ENCODE measurements around the gene NLGN4X.
"Not testable (repeated sequence)": the region's sequence is repeated elsewhere in the genome, so short reads cannot be mapped to it uniquely, and the experiment has no call there.

NLGN4X gene

DNA sequence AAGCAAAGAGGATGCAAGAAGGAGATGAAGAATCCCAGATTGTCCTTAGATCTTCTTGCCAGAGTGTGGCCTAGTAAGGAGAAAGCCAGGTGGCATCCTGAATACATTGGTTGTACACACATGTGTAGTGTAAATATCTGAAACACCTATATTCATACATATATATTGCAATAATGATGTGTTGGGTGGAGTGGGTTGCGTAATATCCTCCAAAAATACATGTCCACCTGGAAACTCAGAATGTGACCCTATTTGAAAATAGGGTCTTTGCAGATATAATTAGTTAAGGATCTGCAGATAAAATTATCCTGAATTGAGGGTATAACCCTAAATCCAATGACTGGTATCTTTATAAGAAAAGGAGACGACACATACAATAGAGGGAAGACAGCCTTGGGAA, 216.3 kb downstream of the NLGN4X start:
- DNase-seq (ENCODE audit: low read depth, low spot score), result no peak

DNA sequence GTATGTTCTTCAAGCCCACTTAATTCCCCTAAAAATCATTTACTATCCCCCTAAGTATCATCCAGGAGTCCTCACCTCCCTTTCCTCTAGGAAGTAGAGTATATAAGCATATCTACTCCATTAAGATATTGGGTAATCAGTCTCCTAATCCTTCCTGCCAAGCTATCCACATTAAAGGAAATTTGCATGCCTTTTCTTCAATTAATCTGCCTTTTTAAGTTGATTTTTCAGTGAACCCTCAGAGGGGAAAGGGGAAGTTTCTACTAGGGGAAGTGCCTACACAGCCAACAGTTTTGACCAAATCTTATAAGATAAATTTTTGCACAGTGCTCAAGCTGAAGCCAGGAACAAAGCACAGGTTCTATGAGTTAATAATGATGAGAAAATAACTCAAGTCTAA, 222.8 kb downstream of the NLGN4X start:
- no peak for DNase-seq (ENCODE audit: low read depth, low spot score)

DNA sequence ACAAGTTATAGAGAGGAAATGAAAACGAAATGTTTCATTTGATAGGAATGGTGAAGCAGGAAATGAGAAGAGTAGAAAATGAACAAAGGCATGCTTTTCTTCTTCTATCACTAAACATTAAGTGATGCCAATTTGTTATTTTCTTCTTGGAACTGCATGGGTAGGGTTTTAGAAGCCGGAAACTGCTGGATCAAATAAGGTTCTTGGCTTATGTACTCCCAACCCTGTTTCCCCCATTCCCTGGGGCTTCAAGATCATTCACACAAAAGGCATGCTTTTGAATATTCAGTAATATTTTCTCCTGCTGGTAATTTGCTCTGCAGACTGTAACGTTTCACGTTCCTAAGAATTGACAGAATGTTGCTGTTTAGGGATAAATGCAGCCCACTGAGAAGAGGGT, 224.1 kb downstream of the NLGN4X start:
- no peak for DNase-seq (ENCODE audit: low read depth, low spot score)

GRCh38 chrX:6002056-6002455, 226.6 kb downstream of the NLGN4X start:
- no peak for DNase-seq (ENCODE audit: low read depth, low spot score)

DNA sequence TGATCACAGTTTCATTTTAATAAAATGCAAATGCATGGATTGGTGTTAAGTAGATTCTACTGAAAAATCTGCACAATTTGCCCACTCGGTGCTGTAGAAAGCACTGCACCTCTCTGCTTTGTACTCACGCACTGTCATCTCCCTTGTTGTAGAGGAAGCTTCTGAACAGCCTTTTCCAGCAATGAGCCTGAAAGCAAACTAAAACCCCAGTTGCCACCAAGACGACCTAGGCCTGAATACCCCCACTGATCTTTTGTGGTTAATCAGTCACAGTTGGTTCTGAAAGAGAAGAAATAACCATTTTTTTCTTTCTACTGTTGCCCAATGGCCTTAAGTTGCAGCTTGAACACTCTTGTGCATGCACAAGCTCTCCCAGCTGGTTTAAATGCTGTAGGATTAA, 229.8 kb downstream of the NLGN4X start:
- DNase-seq (ENCODE audit: low read depth, low spot score), result no peak

DNA sequence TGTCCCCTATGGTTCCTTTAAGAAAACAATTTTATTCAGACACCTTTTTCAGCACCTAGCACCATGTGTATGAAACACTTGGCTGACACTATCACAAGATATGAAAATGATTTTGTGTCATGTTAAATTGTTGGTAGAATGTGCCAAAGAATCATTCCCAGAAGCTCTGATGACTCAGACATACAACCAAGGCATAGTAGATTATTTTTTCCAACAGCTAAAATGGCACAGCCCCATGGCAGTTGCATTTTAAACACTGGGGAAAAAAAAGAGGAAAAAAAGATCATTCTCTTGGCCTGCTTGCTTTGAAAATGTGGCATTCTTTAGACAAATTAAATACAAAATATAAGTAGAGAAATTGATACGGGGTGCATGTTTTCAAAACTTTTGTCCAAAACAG, 230.2 kb downstream of the NLGN4X start:
- no peak for DNase-seq (ENCODE audit: low read depth, low spot score)

GRCh38 chrX:5991393-5991792, 237.3 kb downstream of the NLGN4X start:
- no peak for DNase-seq (ENCODE audit: low read depth, low spot score)

DNA sequence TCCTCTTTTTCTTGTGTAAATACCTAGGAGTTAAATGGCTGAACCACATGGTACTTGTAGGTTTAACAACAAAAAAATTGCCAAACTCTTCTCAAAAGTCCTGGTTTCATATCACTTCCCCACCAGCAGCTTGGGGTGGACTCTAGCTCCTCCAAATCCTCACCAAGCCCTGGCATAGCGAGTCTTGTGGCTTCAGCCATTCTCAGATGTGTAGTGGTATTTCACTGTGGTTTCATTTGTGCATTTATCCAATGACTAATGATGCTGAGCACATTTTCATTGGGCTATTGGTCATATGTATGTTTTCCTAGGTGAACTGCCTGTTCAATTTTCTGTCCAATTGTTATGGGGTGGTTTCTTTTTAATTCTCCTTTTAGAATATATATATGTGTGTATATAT, 249.3 kb downstream of the NLGN4X start:
- DNase-seq (ENCODE audit: low read depth, low spot score), result no peak

- DNase-seq (ENCODE audit: low read depth, low spot score), result no peak
These were observed 252.3 kb downstream of the NLGN4X start for GRCh38 chrX:5976332-5976731.

DNA sequence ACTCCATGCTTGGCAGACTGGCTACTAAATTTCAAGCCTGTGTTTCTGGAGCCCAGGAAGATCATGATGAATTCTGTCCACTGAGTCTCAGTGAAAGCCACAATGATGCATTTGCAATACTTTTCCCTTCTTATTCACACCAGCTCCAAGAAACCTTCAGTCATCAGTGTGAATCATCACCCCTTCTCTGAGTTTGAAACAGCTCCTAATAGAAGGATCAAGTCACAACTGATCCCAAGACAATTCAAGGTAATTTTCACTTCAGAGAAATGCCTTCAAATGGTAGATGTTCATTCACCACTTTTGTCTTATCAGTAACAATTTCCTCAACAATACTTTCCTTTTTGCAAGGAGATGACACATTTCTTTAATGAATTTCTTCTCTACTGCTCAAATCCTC, 257.4 kb downstream of the NLGN4X start:
- no peak for DNase-seq (ENCODE audit: low read depth, low spot score)

GRCh38 chrX:5965406-5965805, 263.3 kb downstream of the NLGN4X start:
- DNase-seq (ENCODE audit: low read depth, low spot score), result no peak

DNA sequence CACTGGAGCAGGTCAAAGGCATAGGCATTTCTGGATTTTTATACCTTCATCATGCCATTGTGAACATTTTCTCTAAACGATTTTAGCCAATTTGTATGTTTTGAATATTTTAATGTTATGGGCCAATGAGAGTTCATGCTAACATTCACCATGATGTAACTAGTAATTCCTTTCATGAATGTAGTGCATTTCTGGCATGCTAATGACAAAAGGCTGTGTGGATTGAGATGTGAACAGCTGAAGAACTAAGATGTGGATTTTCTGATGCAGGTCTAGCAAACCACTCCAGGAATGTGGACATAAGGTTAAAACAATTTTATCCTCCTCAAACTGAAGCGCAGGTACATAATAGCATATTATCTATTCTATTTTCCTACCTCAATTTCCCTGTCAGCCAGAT, 269.4 kb downstream of the NLGN4X start:
- no peak for DNase-seq (ENCODE audit: low read depth, low spot score)

DNA sequence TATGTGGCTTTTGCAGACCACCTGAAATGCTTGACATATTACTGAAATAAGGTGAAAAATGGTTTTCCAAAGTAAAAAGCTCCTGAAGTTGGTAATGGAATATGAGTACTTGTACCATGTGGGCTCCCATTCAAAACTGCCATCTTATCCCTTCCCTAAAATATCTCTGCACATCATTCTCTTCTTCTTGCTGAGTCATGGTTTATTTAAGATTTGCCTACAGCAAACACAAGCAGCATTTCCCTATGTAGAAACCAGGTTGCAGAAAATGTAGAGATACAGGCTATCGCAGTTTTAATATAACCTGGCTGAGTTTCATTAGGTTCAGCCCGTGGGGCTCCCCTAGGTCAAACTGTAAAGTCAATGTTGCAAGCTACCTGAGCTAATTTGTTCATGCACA, 270.1 kb downstream of the NLGN4X start:
- no peak for DNase-seq (ENCODE audit: low read depth, low spot score)

DNA sequence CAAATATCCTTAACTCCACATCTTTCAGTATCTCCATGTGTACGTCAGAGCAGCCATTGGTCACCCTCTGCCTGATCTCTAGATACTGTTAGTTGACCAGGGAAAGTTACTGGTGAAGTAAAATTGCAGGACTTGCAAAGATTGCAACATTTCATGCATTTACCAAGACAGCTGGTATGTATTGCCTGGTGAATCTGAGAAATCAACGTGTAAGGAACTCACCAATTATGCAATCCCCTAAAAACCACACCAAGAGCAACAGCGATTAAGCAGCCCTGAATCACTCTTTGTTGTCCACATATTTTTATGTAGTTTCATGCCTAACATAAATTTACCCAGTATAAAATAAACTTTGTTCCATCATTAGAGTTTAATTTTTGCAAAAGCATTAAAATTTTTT, 271.2 kb downstream of the NLGN4X start:
- DNase-seq (ENCODE audit: low read depth, low spot score), result no peak

DNA sequence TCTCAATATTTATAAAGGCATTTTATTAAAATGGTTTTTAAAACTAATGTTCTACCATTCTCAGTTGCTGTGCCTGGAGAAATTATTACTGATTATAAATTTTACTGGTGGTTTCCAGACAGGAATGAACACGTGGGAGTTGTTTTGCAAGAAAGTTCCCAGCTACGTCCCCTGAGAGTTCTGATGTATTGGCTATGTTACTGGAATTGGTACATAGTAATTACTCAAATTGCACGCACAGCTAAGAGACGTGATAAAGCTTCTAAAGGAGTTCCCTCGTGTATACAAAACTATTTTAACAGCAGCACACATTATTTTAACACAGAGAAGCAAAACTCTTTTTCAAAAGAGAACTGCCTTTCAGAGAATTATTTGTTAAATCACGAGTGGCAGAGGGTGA, 292.2 kb downstream of the NLGN4X start:
- DNase-seq (ENCODE audit: low read depth, low spot score), result no peak

DNA sequence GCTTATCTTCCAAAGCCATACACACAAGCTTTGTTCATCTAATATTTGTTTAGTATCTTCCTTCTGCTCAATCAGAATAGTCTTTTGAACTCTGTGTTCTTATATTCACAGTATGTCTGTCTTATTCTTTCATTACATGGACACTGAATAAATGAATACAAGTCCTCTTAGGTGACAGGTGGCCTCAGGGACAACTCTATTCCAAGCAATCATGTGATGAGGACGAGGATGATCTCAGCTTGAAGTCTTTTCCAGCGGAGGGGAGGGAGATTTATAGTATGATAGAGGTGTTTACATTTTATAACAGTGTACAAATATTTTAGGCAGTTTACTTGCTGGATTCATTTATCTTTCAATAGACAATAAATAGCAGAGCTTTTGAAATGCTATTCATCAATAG, 300.4 kb downstream of the NLGN4X start:
- no peak for DNase-seq (ENCODE audit: low read depth, low spot score)

GRCh38 chrX:5916945-5917344, 311.7 kb downstream of the NLGN4X start:
- no peak for DNase-seq (ENCODE audit: low read depth, low spot score)

- DNase-seq (ENCODE audit: low read depth, low spot score), result no peak
These were observed 312.9 kb downstream of the NLGN4X start for GRCh38 chrX:5915783-5916182.

- no peak for DNase-seq (ENCODE audit: low read depth, low spot score)
These were observed 321.5 kb downstream of the NLGN4X start for GRCh38 chrX:5907207-5907606.

DNA sequence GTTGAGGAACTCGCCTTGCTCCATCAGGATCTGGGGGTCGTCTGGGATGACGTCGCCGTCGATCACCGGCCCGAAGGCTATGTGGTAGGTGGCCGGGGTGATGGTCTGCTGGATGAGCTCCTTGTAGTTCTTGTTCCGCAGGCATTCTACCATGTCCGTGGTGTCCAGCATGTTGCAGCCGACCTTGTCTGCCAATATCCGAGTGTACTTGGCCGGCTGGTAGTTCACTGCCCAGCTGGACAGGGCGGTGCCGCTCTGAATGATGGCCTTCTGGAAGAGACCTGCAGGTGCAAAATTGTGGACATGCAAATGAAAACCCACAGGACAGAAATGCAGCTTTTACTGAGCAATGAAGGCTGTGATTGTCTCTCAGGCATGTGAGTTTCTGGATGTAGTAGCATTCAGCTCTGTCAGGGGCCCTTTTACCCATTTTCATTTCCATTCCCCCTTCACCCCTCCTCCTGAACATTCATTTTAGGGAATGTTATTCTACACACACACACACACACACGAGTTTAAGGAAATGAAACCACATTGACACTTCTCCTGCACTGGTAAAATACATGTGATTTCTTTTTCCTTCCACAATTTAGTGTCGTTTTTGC, 325.0 kb downstream of the NLGN4X start:
- not testable (repeated sequence) for DNase-seq (ENCODE audit: low read depth, low spot score)

GRCh38 chrX:5898463-5898862, 330.2 kb downstream of the NLGN4X start:
- no peak for DNase-seq (ENCODE audit: low read depth, low spot score)

- no peak for DNase-seq (ENCODE audit: low read depth, low spot score)
These were observed 337.3 kb downstream of the NLGN4X start for GRCh38 chrX:5891378-5891777.

GRCh38 chrX:5876984-5877596, 351.6 kb downstream of the NLGN4X start:
- DNase-seq (ENCODE audit: low read depth, low spot score), result no peak

- DNase-seq (ENCODE audit: low read depth, low spot score), result no peak
These were observed 358.4 kb downstream of the NLGN4X start for GRCh38 chrX:5870238-5870637.
